ENCODE measurements around the gene SLC4A9.

SLC4A9 gene

GRCh38 chr5:140381972-140382371 lies 22.0 kb downstream of the SLC4A9 start:
- no peak overlapping the region for H3K4me3 ChIP-seq (ENCODE audit: insufficient read depth in 1 of 2, low read depth in 1 of 2, low read length in 2 of 2)
- H3K36me3 ChIP-seq (ENCODE audit: control insufficient read depth in 1 of 2, insufficient read depth in 2 of 2, low read depth in 1 of 2, low read length in 2 of 2), result no peaks in the 10 kb centered on the region
- no peak overlapping the region for H2AK5ac ChIP-seq (ENCODE audit: low read length, severe bottlenecking)
- H3K23ac ChIP-seq (ENCODE audit: low read length in 2 of 2), result no peak overlapping the region
- no peak overlapping the region for H3K4me2 ChIP-seq (ENCODE audit: low read length, poor library complexity, severe bottlenecking)
- no peak overlapping the region for H3K18ac ChIP-seq (ENCODE audit: low read depth in 1 of 2, low read length in 2 of 2)
- H2BK12ac ChIP-seq (ENCODE audit: low read length in 2 of 2), result no peak overlapping the region
- peaks cover 0 to 4% of the 10 kb centered on the region in 2 experiments for H3K27me3 ChIP-seq (ENCODE audit: control insufficient read depth in 1 of 2, insufficient read depth in 1 of 2, low read length in 2 of 2)
- no peak overlapping the region for H3K9ac ChIP-seq (ENCODE audit: low read length)
- no peaks in the 10 kb centered on the region for H3K9me3 ChIP-seq (ENCODE audit: control insufficient read depth, low read length)
- no peak for DNase-seq
- H2AFZ ChIP-seq (ENCODE audit: low read depth, low read length), result no peak overlapping the region
- H4K91ac ChIP-seq (ENCODE audit: low read length), result no peak overlapping the region
- no peaks in the 10 kb centered on the region for H3K79me1 ChIP-seq (replicated peaks; ENCODE audit: low read length, poor library complexity, severe bottlenecking)
- WGBS, result 90% methylated on average over 1 of the region's 1 CpG
- no peak overlapping the region for H2BK15ac ChIP-seq (ENCODE audit: low read depth, poor library complexity, severe bottlenecking)
- no peak overlapping the region for H3K4ac ChIP-seq (ENCODE audit: low read depth in 1 of 2, low read length in 2 of 2)
- H4K8ac ChIP-seq (ENCODE audit: low read length), result no peak overlapping the region
- H3K27ac ChIP-seq (ENCODE audit: low read length, poor library complexity, severe bottlenecking), result no peak overlapping the region
- H2BK120ac ChIP-seq (ENCODE audit: low read depth, low read length), result no peak overlapping the region
- H2BK5ac ChIP-seq (ENCODE audit: low read depth, low read length, poor library complexity, severe bottlenecking), result no peak overlapping the region
- H3K14ac ChIP-seq (ENCODE audit: low read length in 2 of 2), result no peak overlapping the region
- H3K4me1 ChIP-seq (ENCODE audit: control insufficient read depth, insufficient read depth, low read depth, low read length), result no peaks in the 10 kb centered on the region

- Histone ChIP-seq H3K9ac (ENCODE audit: low read length) (no peak overlapping the region), H4K8ac (ENCODE audit: low read length) (no peak overlapping the region), H4K91ac (ENCODE audit: low read length) (no peak overlapping the region), H3K79me1 (replicated peaks; ENCODE audit: low read length, poor library complexity, severe bottlenecking) (no peaks in the 10 kb centered on the region), H3K4me3 (ENCODE audit: insufficient read depth in 1 of 2, low read depth in 1 of 2, low read length in 2 of 2) (no peak overlapping the region), H2AFZ (ENCODE audit: low read depth, low read length) (no peak overlapping the region), H3K23ac (ENCODE audit: low read length in 2 of 2) (no peak overlapping the region), H3K27me3 (ENCODE audit: control insufficient read depth in 1 of 2, insufficient read depth in 1 of 2, low read length in 2 of 2) (peaks cover 0 to 4% of the 10 kb centered on the region in 2 experiments), H3K14ac (ENCODE audit: low read length in 2 of 2) (no peak overlapping the region), H3K4me2 (ENCODE audit: low read length, poor library complexity, severe bottlenecking) (no peak overlapping the region), H2BK12ac (ENCODE audit: low read length in 2 of 2) (no peak overlapping the region), H2BK5ac (ENCODE audit: low read depth, low read length, poor library complexity, severe bottlenecking) (no peak overlapping the region), H3K36me3 (ENCODE audit: control insufficient read depth in 1 of 2, insufficient read depth in 2 of 2, low read depth in 1 of 2, low read length in 2 of 2) (no peaks in the 10 kb centered on the region), H2BK120ac (ENCODE audit: low read depth, low read length) (no peak overlapping the region), H3K4ac (ENCODE audit: low read depth in 1 of 2, low read length in 2 of 2) (no peak overlapping the region), H3K27ac (ENCODE audit: low read length, poor library complexity, severe bottlenecking) (no peak overlapping the region), H3K18ac (ENCODE audit: low read depth in 1 of 2, low read length in 2 of 2) (no peak overlapping the region), H2BK15ac (ENCODE audit: low read depth, poor library complexity, severe bottlenecking) (no peak overlapping the region), H3K9me3 (ENCODE audit: control insufficient read depth, low read length) (no peaks in the 10 kb centered on the region), H3K4me1 (ENCODE audit: control insufficient read depth, insufficient read depth, low read depth, low read length) (no peaks in the 10 kb centered on the region), H2AK5ac (ENCODE audit: low read length, severe bottlenecking) (no peak overlapping the region)
- DNase-seq, result no peak
Measured at GRCh38 chr5:140382866-140383265, 22.9 kb downstream of the SLC4A9 start.

DNA sequence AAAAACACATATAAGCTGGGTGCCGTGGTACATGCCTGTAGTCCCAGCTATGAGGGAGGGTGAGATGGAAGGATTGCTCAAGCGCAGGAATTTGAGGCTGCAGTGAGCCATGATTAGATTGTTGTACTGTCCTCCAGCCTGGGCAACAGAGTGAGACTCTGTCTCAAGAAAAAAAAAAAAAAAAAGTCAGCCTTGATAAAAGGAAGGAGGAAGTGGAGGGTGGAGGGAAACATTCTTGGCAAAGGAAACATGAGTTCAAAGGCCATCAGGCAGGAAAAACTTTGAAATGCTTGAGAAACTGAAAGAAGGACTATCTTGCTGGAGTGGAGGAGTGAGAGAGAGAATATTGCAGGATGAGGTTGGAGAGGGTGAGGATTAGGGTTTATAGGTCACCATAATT lies 23.3 kb downstream of the SLC4A9 start:
- H3K4me1 ChIP-seq (ENCODE audit: control insufficient read depth, insufficient read depth, low read depth, low read length), result no peaks in the 10 kb centered on the region
- no peak overlapping the region for H2BK12ac ChIP-seq (ENCODE audit: low read length in 2 of 2)
- H2AFZ ChIP-seq (ENCODE audit: low read depth, low read length), result no peak overlapping the region
- peaks cover 0 to 4% of the 10 kb centered on the region in 2 experiments for H3K27me3 ChIP-seq (ENCODE audit: control insufficient read depth in 1 of 2, insufficient read depth in 1 of 2, low read length in 2 of 2)
- no peak overlapping the region for H4K91ac ChIP-seq (ENCODE audit: low read length)
- H3K4ac ChIP-seq (ENCODE audit: low read depth in 1 of 2, low read length in 2 of 2), result no peak overlapping the region
- 88% methylated on average over 2 of the region's 2 CpGs for WGBS
- no peak overlapping the region for H3K27ac ChIP-seq (ENCODE audit: low read length, poor library complexity, severe bottlenecking)
- H3K23ac ChIP-seq (ENCODE audit: low read length in 2 of 2), result no peak overlapping the region
- no peak overlapping the region for H3K18ac ChIP-seq (ENCODE audit: low read depth in 1 of 2, low read length in 2 of 2)
- no peak overlapping the region for H3K4me2 ChIP-seq (ENCODE audit: low read length, poor library complexity, severe bottlenecking)
- no peak overlapping the region for H2BK120ac ChIP-seq (ENCODE audit: low read depth, low read length)
- DNase-seq, result no peak
- no peak overlapping the region for H3K9ac ChIP-seq (ENCODE audit: low read length)
- H3K36me3 ChIP-seq (ENCODE audit: control insufficient read depth in 1 of 2, insufficient read depth in 2 of 2, low read depth in 1 of 2, low read length in 2 of 2), result no peaks in the 10 kb centered on the region
- no peak overlapping the region for H2AK5ac ChIP-seq (ENCODE audit: low read length, severe bottlenecking)
- H3K4me3 ChIP-seq (ENCODE audit: insufficient read depth in 1 of 2, low read depth in 1 of 2, low read length in 2 of 2), result no peak overlapping the region
- H3K79me1 ChIP-seq (replicated peaks; ENCODE audit: low read length, poor library complexity, severe bottlenecking), result no peaks in the 10 kb centered on the region
- no peak overlapping the region for H2BK15ac ChIP-seq (ENCODE audit: low read depth, poor library complexity, severe bottlenecking)
- no peaks in the 10 kb centered on the region for H3K9me3 ChIP-seq (ENCODE audit: control insufficient read depth, low read length)
- no peak overlapping the region for H2BK5ac ChIP-seq (ENCODE audit: low read depth, low read length, poor library complexity, severe bottlenecking)
- H4K8ac ChIP-seq (ENCODE audit: low read length), result no peak overlapping the region
- H3K14ac ChIP-seq (ENCODE audit: low read length in 2 of 2), result no peak overlapping the region

GRCh38 chr5:140388052-140388451 lies 28.1 kb downstream of the SLC4A9 start:
- Histone ChIP-seq H3K14ac (ENCODE audit: low read length in 2 of 2) (no peak overlapping the region), H3K4me3 (ENCODE audit: insufficient read depth in 1 of 2, low read depth in 1 of 2, low read length in 2 of 2) (no peak overlapping the region), H2BK5ac (ENCODE audit: low read depth, low read length, poor library complexity, severe bottlenecking) (no peak overlapping the region), H3K4me2 (ENCODE audit: low read length, poor library complexity, severe bottlenecking) (no peak overlapping the region), H2AFZ (ENCODE audit: low read depth, low read length) (no peak overlapping the region), H4K8ac (ENCODE audit: low read length) (no peak overlapping the region), H2BK15ac (ENCODE audit: low read depth, poor library complexity, severe bottlenecking) (no peak overlapping the region), H2AK5ac (ENCODE audit: low read length, severe bottlenecking) (no peak overlapping the region), H3K4ac (ENCODE audit: low read depth in 1 of 2, low read length in 2 of 2) (no peak overlapping the region), H3K18ac (ENCODE audit: low read depth in 1 of 2, low read length in 2 of 2) (no peak overlapping the region), H3K4me1 (ENCODE audit: control insufficient read depth, insufficient read depth, low read depth, low read length) (no peaks in the 10 kb centered on the region), H2BK120ac (ENCODE audit: low read depth, low read length) (no peak overlapping the region), H3K23ac (ENCODE audit: low read length in 2 of 2) (no peak overlapping the region), H3K36me3 (ENCODE audit: control insufficient read depth in 1 of 2, insufficient read depth in 2 of 2, low read depth in 1 of 2, low read length in 2 of 2) (no peaks in the 10 kb centered on the region), H2BK12ac (ENCODE audit: low read length in 2 of 2) (no peak overlapping the region), H3K27ac (ENCODE audit: low read length, poor library complexity, severe bottlenecking) (no peak overlapping the region), H3K79me1 (replicated peaks; ENCODE audit: low read length, poor library complexity, severe bottlenecking) (no peaks in the 10 kb centered on the region), H3K27me3 (ENCODE audit: control insufficient read depth in 1 of 2, insufficient read depth in 1 of 2, low read length in 2 of 2) (peaks cover 0 to under 1% of the 10 kb centered on the region in 2 experiments), H4K91ac (ENCODE audit: low read length) (no peak overlapping the region), H3K9ac (ENCODE audit: low read length) (no peak overlapping the region), H3K9me3 (ENCODE audit: control insufficient read depth, low read length) (no peaks in the 10 kb centered on the region)
- no CpG with 5 or more reads among the region's 2 CpGs for WGBS
- no peak for DNase-seq

Measured in mesenchymal stem cell (in vitro differentiated cells and primary cell).